ENCODE data around the gene SPOCK1.

SPOCK1 gene

DNA sequence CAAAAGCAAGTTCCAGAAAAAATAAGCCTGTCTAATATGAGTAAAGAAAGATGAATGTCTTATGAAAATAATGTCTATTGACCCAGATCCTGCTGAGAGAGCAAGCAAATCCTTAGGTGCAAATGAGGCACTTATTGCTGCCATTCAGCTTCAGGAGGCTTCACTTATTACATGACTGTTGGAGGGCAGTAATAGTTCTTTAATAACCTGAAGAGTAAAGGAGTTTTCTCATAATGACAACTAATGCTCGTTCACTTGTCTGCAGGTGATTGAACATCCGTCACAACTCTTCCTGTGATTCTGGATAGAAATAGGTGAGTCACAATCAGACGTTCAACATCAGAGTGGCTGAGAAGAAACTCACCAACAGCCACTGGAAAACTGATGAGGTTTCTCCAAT, 58.3 kb downstream of the SPOCK1 start:
- no peak for DNase-seq

DNA sequence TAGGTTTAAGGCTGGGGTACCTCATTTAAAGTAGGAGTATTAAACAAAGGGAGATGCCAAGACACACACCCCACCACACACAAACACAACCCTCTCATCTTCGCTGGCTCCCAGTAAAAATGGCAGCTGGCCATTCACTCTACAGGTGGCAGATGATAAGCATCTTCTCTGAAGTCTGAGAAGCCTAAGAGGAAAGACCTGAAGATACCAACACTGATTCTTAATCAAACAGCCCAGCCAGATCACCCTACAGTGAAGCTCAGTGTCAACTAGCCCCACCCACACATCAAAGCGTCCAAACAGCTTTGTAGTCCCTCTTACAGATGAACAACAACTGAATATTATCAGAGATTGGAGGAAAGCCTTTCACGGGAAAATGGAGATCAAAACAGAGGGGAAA, 59.5 kb downstream of the SPOCK1 start:
- no peak for DNase-seq

DNA sequence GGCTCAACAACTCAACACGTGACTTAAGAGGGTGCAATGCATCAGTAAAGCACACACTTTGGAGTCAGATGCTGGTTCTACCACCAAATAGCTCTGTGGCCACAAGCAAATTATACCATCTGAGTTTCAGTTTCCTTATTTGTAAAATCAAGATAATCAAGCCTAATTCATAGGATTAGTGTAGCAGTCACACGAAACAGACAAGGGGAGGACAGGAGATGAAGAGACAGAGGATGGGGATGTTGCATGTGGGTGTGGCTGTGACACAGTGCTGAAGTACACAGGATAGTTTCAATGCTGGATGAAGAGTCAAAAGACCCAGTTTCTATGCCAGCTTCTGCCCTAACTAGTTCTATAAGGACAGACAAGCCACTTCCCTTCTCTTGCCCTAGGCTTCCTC, 60.2 kb downstream of the SPOCK1 start:
- no peak for DNase-seq

DNA sequence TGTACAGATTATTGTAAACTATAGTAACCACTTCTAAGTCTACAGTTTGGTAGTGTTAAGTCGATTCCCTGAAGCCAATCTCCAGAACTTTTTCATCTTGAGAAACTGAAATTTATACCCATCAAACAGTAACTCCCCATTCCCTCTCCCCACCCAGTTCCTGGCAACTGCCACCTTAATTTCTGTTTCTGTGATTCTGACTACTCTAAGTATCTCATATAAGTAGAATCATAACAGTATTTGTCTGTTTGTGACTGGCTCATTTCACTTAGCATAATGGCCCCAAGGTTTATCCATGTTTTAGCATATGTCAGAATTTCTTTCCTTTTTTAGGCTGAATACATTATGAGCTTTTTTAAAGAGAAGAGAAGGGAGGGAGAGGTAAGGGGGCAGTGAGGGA, 61.4 kb downstream of the SPOCK1 start:
- DNase-seq, result no peak

DNA sequence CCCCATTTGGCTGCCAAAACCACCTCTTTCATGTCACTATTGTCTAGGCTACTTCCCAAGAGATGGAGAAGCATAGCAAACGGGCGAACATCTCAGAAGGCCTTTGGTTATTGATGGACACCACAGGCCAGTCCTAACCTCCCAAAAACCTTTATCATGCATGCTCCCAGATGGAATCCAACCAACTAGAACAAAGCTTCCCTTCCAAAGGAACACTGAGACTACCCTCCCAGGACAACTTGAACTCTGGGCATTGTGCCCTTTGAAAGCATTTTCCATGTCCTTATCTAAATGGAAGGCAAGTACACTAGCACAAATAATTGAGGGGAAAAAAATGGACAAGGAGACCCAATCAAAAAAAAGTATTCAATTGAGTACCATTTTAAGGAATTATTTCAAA, 65.6 kb downstream of the SPOCK1 start:
- no peak for DNase-seq

DNA sequence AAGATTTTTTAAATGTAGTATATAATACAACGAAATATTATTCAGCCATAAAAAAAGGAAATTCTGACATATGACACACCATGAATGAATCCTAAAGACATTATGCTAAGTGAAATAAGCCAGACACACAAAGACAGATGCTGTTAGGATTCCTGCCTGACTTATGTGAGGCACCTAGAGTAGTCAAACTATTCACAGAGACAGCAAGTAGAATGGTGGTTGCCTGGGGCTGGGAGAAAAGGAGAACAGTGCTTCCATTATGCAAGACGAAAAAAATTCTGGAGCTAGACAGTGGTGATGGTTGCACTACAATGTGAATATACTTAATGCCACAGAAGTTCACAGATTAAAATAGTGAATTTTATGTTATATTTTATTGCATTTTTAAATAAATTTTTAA, 66.8 kb downstream of the SPOCK1 start:
- no peak for DNase-seq

DNA sequence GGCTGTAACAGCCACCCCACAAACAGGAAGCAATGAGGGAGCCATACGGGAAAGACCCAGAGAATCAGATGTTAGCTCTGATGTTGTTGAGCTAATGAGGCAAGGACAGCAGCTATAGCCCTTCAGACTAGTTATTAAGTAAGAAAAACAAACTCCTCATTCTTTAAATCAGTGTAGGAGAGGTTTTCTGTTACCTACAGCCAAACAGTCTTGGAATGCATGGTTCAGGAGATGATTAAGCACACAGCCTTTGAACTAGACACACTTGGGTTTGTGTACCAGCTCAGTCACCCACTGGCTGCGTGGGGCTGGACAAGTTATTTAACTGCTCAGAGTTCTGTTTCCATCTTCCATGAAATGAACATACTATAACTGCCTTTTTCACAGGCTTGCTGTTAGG, 68.1 kb downstream of the SPOCK1 start:
- no peak for DNase-seq

DNA sequence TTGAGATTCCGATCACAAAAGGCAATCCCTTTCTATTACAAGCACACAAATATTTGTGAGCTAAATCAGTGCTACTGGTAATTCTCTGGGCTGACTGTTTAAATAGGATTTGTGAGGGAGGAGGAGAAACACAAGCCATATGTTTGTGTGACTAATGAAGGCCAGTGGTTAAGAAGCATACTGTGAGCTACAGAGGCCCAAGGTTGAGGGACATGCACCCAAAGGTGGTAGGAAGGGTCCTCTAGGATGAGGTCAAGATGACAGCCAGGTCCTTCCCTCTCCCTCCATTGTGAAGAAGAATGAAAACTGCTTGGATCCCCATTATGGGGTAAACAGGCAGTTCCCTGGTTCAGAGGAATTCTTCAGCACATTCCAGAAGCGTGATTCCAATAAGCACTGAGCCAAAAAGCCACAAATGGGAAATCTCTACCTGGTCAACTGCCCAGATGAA, 83.9 kb downstream of the SPOCK1 start:
- no peak for DNase-seq

DNA sequence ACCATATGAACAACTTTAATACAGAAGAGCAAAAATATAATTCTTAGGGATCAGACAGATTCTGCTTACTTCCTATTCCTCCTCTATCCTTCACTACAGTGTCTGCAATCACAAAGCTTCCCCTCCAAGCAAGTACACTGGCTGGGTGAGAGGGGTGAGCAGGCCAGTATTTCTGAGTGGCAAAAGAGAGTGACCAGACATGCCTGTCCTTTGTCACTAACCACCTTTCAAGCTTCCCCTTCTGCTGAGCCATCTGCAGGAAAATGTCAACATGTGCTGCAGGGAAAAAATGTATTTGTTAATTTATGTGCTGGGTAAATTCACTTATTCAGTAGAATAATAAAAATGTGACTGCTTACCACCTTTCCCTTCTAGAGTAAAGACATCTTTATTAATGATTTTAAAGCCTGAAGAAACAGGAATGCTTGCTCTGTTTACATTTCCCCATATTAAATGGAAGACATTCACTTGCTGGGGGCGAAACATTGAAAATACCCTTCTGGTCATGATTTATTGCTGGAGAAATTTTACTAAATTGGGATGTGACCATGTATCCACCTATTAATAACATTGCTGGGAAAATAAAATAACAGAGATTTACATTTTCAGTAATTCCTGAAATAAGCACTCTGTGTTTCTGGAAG, 84.9 kb downstream of the SPOCK1 start:
- no peak for DNase-seq

DNA sequence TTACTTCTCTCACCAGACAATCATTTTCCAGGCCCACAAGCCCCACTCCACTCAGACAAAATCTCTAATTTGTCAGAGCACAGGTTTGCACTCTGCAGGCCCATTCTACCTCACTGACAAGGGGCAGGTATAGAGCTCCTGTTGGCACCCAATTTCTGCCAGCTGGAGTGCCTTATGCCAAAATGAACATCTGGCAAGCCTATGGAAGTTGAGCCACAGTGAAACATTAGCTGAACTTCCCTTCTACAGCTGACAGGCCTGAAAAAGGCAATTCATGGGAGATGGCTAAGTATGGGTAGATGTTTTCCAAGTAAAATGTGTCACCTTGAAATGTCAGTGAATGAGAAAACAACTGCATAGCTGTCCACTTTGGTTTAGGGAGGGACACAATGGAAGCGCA, 87.0 kb downstream of the SPOCK1 start:
- no peak for DNase-seq

DNA sequence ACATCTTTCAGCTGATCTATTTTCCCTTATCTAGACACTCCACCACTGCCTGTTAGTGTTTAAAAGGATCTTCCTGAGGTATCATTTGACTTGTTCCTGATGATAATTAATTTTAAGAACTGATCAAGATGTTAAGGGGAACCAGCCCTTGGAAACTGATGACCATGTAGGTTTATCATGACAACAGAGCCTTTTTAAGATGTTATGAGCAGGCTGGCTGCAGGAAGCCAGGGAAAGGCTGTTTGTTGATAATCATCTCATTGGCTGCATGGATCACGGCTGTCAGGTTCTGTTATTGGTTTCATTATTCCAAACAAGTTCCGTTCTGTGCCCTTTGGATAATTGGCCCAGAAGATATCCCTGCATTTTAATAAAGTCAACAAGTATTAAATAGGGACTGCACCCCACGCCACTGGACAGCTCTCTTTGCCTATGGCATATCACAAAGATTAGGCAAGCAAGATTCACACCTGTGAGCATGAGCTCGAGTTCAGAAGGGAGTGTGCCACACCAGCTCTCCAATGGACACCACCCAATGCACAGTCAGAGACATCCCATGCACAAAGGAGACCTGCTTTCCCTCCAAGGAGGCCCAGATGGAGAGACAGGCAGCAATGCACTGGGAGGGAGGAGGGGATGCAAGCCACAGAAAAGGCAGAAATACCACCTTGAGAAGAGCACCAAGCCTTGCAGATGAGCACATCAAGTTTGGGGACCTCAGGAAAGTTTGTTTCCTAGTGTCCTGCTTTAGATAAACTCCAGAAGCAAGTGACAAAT, 88.7 kb downstream of the SPOCK1 start:
- DNase-seq, result no peak

DNA sequence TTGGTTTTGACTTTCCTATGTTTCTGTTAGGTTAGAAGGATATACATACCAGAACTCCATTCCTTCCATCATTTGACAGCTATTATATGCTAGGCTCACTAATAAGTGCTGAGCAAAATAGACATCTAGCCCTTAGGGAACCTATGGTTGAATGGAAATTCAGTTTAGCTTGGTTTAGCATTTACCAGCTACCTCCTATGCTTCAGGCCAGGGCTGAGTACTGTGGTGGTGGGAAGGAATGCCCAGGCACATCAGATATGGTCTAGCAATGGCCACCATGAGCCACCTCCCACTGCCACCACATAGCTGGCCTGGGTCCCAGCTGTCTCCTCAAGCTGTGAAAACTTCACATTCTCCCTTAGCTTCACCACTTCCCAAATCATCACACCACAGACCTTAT, 89.4 kb downstream of the SPOCK1 start:
- DNase-seq, result no peak

DNA sequence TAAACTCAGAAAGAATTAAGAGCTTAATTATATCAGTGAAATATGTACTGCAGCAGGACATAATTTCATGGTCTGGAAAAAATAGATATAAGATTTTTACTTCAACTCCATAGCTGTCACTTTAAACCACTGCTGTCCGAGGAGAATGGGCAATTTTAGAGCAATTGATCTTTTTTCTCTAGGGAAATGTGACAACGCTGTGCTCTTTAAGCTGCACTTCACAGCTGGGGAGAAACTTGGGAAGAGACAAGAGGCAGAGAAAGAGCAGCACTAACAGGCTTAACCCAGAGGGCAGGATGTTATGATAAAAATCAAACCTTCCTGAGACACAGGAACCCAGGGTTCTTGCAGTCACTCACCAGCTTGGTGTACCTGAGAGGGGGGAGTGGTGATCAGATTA, 92.0 kb downstream of the SPOCK1 start:
- no peak for DNase-seq

DNA sequence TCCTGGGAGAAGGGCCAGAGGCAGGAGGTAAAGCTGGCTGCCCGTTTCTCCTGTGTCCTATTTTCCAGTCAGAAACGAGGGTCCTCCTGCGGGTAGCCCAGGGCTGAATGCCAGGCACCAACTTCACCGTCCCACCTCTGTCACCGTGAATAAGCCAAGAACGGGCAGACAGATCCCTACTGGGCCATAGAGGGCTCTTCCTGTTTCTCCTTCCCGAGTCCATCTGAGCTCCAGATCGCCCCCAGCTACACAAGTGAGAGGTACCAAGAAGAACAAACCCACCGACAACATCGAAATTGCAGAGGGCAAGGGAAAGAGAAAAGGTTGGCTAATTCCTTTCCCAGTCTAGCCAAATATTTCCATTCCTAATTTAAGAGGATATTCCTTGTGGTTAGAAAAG, 93.7 kb downstream of the SPOCK1 start:
- no peak for DNase-seq

DNA sequence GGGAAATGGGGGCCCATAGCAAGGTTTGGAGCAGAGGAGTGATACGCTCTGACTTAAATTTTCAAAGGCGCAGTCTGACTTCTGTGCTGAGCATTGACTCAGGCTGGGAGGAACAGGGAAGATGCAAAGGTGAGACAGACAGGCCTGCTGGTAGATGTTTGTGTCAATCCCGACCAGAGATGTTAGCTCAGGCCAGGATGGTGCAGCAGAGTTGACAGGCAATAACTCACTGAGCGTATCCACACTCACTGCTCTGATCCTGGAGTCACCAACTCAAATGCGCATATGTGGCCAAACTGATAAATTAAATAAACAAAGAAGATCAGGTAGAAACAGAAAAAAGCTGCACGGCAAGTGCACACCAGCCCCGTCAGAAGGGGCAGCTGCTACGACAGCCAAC, 95.3 kb downstream of the SPOCK1 start:
- no peak for DNase-seq

DNA sequence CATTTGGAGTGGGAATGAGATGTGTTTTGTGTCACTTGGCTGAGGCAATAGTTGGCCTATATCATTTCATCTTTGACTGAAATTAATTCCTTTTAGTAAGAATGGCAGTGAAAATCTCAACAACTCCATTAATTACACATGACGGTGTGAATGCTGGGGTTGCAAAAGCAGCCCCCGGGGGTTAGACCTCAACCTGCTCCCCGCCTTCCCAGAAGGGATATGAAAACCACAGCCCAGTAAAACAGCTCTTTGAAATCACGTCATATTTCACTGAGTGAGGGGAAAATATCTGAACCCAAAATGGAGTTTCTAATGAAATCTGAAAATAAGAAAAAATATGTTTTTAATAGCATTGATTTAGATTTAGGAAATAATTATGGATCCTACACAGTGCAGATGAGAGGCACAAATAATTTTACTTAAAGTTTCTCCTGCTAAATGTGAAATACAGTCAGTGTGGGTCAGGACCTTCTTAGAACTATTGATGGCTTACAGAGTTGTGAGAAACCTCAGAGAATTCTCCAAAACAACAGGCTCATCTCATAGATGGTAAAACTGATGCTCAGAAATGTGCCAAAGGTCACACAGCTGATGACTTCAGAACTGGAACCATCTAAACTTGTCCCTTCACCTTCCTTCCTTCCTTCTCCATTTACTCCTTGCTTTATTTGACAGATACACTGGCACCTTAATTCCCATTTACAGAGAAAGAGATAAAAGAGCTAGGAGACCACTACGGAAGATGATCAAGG, 96.5 kb downstream of the SPOCK1 start:
- DNase-seq, result no peak

DNA sequence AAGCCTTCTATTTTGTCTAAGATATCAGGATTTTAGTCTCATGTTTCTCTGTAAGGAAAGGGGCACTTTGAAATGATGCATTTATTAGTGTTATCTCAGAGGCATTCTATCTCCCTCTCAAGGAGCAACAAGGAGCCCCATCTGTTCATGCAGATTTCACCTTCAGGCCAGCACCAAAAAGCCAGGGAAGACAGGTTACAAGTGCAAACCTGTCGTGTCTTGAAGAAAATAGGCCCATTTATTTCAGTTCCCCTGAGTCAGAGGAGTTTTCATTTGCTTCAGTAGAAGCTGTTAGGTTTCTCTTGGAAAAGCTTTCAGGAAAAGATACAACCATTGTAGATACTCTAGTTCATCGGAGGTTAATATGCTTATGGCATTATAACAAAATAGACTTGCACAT, 97.2 kb downstream of the SPOCK1 start:
- DNase-seq, result no peak

DNA sequence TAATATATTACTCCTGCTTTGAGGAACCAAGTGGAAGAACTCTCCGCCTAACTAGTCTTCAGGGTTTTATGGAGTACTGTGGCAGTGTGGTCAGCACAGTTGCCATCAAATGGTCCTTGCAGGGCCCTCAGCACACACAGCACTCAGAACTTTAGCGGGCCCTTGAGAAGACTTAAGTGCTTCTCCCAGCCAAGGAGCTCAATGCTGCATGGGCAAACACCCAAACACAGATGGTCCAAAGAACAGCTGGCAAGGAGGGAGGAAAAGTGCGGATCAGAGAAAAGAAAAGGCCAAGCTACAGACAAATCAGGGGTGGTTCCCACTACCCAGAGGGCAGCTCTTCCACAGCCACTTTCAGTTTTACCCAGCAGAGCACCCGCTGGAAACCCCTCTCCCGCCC, 98.6 kb downstream of the SPOCK1 start:
- no peak for DNase-seq

DNA sequence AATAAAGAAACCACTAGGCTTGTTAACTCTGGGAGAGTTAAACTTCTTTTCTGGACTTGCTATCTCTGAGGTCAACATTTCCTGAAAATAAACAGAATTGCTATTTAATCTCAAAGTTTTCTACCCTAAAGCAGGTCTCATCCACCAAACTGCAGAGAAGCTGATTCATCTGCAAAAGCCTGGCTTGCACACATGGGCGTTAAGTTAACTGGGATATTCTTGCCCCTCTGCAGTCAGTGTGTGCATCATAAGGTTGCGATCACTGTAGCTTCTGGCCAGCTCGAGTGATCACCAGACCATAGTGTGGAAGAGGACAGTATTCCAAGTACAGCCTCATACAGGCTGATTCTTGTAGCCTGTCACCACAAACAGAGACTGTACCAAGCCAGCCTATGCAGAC, 99.2 kb downstream of the SPOCK1 start:
- DNase-seq, result no peak

DNA sequence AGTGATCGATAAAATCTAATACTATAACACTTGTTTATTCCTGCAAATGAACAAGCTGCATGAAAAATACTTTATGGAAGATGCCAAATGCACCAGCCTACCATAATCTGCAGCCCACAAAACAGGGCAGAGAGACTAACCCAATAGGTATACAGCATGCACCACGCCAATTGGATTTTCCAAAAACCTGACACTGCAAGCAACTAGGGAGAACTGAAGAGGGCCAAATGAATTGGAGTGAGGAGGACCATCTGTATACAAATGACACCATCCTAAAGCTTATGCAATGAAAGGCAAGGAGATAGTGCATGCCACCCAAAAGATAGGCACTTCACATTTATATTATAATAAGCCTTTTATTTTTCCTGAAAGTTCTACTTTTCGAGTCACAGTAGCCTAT, 100.4 kb downstream of the SPOCK1 start:
- no peak for DNase-seq

DNA sequence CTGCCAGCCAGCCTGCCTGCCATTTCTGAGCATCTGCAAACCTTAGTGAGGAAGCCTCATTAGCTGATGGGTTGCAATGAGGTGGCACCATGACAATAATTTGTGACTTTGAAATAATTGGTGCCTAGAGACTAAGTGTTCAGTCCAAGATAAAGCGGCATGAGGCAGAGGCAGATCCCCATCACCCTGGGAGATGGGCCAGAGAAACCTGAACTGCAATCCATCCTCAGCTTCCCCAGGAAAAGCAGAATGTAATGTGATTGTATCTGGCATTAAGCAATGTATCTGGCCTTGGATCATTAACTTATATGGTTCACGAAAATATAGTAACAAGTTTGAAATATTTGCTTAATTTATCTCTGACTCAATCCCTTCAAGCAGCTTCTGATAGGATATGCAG, 101.0 kb downstream of the SPOCK1 start:
- DNase-seq, result peak; percentile 39

DNA sequence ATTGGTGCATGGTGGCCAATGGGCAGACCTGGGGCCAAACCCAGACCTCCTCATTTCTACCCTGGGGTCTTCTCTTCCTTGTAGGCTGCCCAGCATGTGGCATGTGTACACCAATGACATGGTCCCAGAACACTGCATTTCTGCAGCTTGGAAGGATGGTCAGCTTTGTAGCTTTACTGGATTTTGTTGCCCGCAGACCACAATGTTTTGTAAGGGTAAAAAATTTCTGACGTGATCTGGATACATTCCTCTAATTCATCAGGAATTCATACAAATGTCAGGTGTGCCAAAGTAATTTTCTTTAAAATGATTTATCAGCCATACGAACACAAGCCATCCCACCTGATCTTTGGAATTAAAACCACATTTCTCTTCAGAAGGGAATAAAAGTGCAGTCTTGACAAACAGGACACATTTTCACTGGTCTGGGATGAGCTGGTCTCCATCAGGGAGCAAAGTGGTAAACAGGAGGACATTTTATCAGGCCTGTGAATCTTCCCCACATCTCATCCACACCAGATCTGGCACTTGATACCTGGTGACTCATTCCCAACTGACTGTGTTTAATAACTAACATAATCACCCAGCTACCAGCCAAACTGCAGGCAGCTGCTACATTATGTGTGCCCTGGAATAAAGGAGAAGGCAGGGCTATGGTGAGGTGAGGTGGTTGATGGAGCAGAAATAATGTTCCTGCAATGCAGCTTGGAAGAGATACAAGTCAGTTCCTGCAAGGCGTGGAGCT, 103.9 kb downstream of the SPOCK1 start:
- peak; percentile 28 for DNase-seq

DNA sequence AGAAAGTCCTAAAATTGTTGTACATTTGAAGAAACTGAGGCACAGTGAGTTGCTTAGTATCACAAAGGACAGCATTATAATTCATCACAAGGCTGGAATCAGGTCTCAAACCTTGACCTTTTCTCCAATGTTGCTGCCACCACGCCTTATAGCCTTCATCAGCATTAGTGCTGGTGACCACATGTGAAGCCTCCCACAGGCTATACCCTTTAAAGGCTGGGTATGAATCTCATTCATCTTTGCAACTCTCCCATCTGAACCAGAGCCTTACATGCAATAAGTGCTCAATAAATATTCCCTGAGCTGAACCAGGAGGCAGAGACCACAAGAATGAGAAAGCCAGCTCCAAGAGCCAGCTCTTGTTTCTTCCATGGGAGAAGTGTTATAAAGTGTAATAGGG, 104.7 kb downstream of the SPOCK1 start:
- no peak for DNase-seq
